NCI-H1417 (cell line): ENCODE measurements around the gene PLIN4.
"Not testable (repeated sequence)": the region's sequence is repeated elsewhere in the genome, so short reads cannot be mapped to it uniquely, and the experiment has no call there.

Source experiments
- DNase-seq, 3 experiments: peaks; one replicate each; lab custom pipeline; 2025; lab: John Stamatoyannopoulos, UW

The PLIN4 gene

GRCh38 chr19:4548238-4548584 lies 29.9 kb upstream of the PLIN4 start:
- no peak for DNase-seq

- no peak for DNase-seq
These were observed 29.3 kb upstream of the PLIN4 start for GRCh38 chr19:4547303-4548237.

- no peak for DNase-seq
These were observed 25.8 kb upstream of the PLIN4 start for GRCh38 chr19:4543842-4544647.

GRCh38 chr19:4542896-4543841 lies 24.9 kb upstream of the PLIN4 start:
- no peak for DNase-seq

- not testable (repeated sequence) for DNase-seq
These were observed 23.5 kb upstream of the PLIN4 start for GRCh38 chr19:4541806-4542145.

GRCh38 chr19:4541114-4541805 lies 23.0 kb upstream of the PLIN4 start:
- DNase-seq = no peak

GRCh38 chr19:4539693-4540581 lies 21.7 kb upstream of the PLIN4 start, which contains the start of gene LRG1:
Gene LRG1 (minus strand): TSS chr19:4540036. CDS start chr19:4540013, 23 bp downstream.
- DNase-seq = no peak

- DNase-seq = no peak
These were observed 20.9 kb upstream of the PLIN4 start for GRCh38 chr19:4539169-4539692.

- DNase-seq = peak in 2 of 3 experiments; percentile 29 to 57
These were observed 20.3 kb upstream of the PLIN4 start for GRCh38 chr19:4538601-4538954.

GRCh38 chr19:4537953-4538600 lies 19.8 kb upstream of the PLIN4 start:
- no peak for DNase-seq

GRCh38 chr19:4536798-4537197 lies 18.5 kb upstream of the PLIN4 start:
- no peak for DNase-seq

GRCh38 chr19:4534836-4535658 lies 16.8 kb upstream of the PLIN4 start, which contains the start of gene PLIN5:
Gene PLIN5 (minus strand): TSS chr19:4535224. CDS start chr19:4534074, 1,150 bp downstream.
- peak; percentile 79 to 96 (median 91) for DNase-seq

- no peak for DNase-seq
These were observed 15.6 kb upstream of the PLIN4 start for GRCh38 chr19:4533835-4534424.

GRCh38 chr19:4533334-4533733 lies 15.0 kb upstream of the PLIN4 start:
- DNase-seq = no peak

GRCh38 chr19:4531562-4532165 lies 13.4 kb upstream of the PLIN4 start:
- DNase-seq = peak; percentile 12 to 58 (median 37)

GRCh38 chr19:4529924-4530522 lies 11.7 kb upstream of the PLIN4 start:
- no peak for DNase-seq

- no peak for DNase-seq
These were observed 10.6 kb upstream of the PLIN4 start for GRCh38 chr19:4528843-4529242.
